ACC112 (cell line): ENCODE measurements around the gene ZNF598.

ENCODE experiments used
- H2AFZ ChIP-seq: fragments of 200-600 bp; sonication (generic); one replicate; pipeline ENCODE4 v1.6.0; 2017; ENCODE audit warnings: antibody characterized with exemption, low read length; ENCODE audit not compliant: unreplicated experiment
- H3K27ac ChIP-seq: fragments of 200-600 bp; sonication (generic); 2 replicates; pipeline ENCODE4 v1.5.1; 2014; ENCODE audit warnings: low read depth, mild to moderate bottlenecking, antibody characterized with exemption, low read length, moderate library complexity
- H3K27me3 ChIP-seq: fragments of 200-600 bp; sonication (generic); 2 replicates; pipeline ENCODE4 v1.6.1; 2014; ENCODE audit warnings: mild to moderate bottlenecking, antibody characterized with exemption, low read length, moderate library complexity, mixed read lengths; ENCODE audit not compliant: insufficient read depth
- H3K36me3 ChIP-seq: fragments of 200-600 bp; sonication (generic); 2 replicates; pipeline ENCODE4 v1.6.1; 2016; ENCODE audit warnings: mild to moderate bottlenecking, antibody characterized with exemption, low read length, moderate library complexity, mixed read lengths; ENCODE audit not compliant: insufficient read depth
- H3K4me1 ChIP-seq: fragments of 200-600 bp; sonication (generic); one replicate; pipeline ENCODE4 v1.6.1; 2016; ENCODE audit warnings: low read length, mixed read lengths; ENCODE audit not compliant: insufficient read depth, unreplicated experiment, control insufficient read depth
- H3K4me3 ChIP-seq: fragments of 200-600 bp; sonication (generic); 2 replicates; pipeline ENCODE4 v1.5.1; 2014; ENCODE audit warnings: mild to moderate bottlenecking, low read depth, low read length
- H3K79me2 ChIP-seq: fragments of 200-600 bp; sonication (generic); one replicate; pipeline ENCODE4 v1.6.0; 2016; ENCODE audit warnings: low read length; ENCODE audit not compliant: control insufficient read depth, unreplicated experiment, insufficient read depth

The ZNF598 gene

GRCh38 chr16:1997494-1998359 lies 11.9 kb downstream of the ZNF598 start:
- Histone ChIP-seq H3K79me2 (no peaks in the 10 kb centered on the region), H3K4me1 (peaks cover 17% of the 10 kb centered on the region), H3K27ac (no peak overlapping the region), H2AFZ (no peak overlapping the region), H3K4me3 (no peak overlapping the region), H3K36me3 (peaks cover 12% of the 10 kb centered on the region; the same call in 1 of the 2 replicates), H3K27me3 (no peaks in the 10 kb centered on the region)

GRCh38 chr16:1993731-1994131 lies 15.9 kb downstream of the ZNF598 start:
- Histone ChIP-seq H3K27ac (no peak overlapping the region), H3K79me2 (no peaks in the 10 kb centered on the region), H3K4me3 (no peak overlapping the region), H3K27me3 (peaks cover 24% of the 10 kb centered on the region), H3K36me3 (no peaks in the 10 kb centered on the region), H3K4me1 (peaks cover 25% of the 10 kb centered on the region), H2AFZ (no peak overlapping the region)

GRCh38 chr16:1992704-1993317 lies 16.8 kb downstream of the ZNF598 start:
- H3K27ac ChIP-seq: no peak overlapping the region
- H3K27me3 ChIP-seq: peaks cover 24% of the 10 kb centered on the region
- no peaks in the 10 kb centered on the region for H3K36me3 ChIP-seq
- H2AFZ ChIP-seq: peak overlapping the region; percentile 91
- H3K4me1 ChIP-seq: peaks cover 21% of the 10 kb centered on the region
- peak overlapping the region; percentile 76 for H3K4me3 ChIP-seq
- H3K79me2 ChIP-seq: no peaks in the 10 kb centered on the region

GRCh38 chr16:1991948-1992703 lies 17.5 kb downstream of the ZNF598 start:
- Histone ChIP-seq H3K27ac (no peak overlapping the region), H2AFZ (peak overlapping the region; percentile 91)

GRCh38 chr16:1991588-1991947 lies 18.1 kb downstream of the ZNF598 start:
- H3K27ac ChIP-seq: no peak overlapping the region
- H2AFZ ChIP-seq: peak overlapping the region; percentile 68
- no peaks in the 10 kb centered on the region for H3K79me2 ChIP-seq
- peaks cover 3% of the 10 kb centered on the region; the same call in 1 of the 2 replicates for H3K36me3 ChIP-seq
- H3K4me1 ChIP-seq: peaks cover 15% of the 10 kb centered on the region
- H3K4me3 ChIP-seq: peak overlapping the region; percentile 65
- peaks cover 24% of the 10 kb centered on the region for H3K27me3 ChIP-seq

More at GRCh38 chr16:1991948-1992703, 17.5 kb downstream of the ZNF598 start:
- Histone ChIP-seq H3K27me3 (peaks cover 24% of the 10 kb centered on the region), H3K36me3 (no peaks in the 10 kb centered on the region), H3K4me3 (peak overlapping the region; percentile 76), H3K79me2 (no peaks in the 10 kb centered on the region), H3K4me1 (peaks cover 15% of the 10 kb centered on the region)

GRCh38 chr16:1991135-1991551 lies 18.5 kb downstream of the ZNF598 start:
- Histone ChIP-seq H3K4me3 (peak overlapping the region; percentile 65; the same call in 1 of the 2 replicates), H3K4me1 (peaks cover 15% of the 10 kb centered on the region), H2AFZ (no peak overlapping the region), H3K79me2 (no peaks in the 10 kb centered on the region), H3K27ac (no peak overlapping the region), H3K27me3 (peaks cover 24% of the 10 kb centered on the region), H3K36me3 (peaks cover 6% of the 10 kb centered on the region; the same call in 1 of the 2 replicates)

- H3K4me3 ChIP-seq: peak overlapping the region; percentile 62
- H3K79me2 ChIP-seq: peaks cover 6% of the 10 kb centered on the region
- peaks cover 24% of the 10 kb centered on the region for H3K27me3 ChIP-seq
- peaks cover 6% of the 10 kb centered on the region; the same call in 1 of the 2 replicates for H3K36me3 ChIP-seq
- H3K27ac ChIP-seq: no peak overlapping the region
- peaks cover 16% of the 10 kb centered on the region for H3K4me1 ChIP-seq
- H2AFZ ChIP-seq: no peak overlapping the region
Measured at GRCh38 chr16:1990351-1991134, 19.1 kb downstream of the ZNF598 start.

GRCh38 chr16:1990101-1990350 lies 19.6 kb downstream of the ZNF598 start:
- Histone ChIP-seq H3K36me3 (peaks cover 6% of the 10 kb centered on the region; the same call in 1 of the 2 replicates), H3K4me1 (peaks cover 21% of the 10 kb centered on the region), H3K27me3 (peaks cover 24% of the 10 kb centered on the region), H3K27ac (no peak overlapping the region), H3K4me3 (peak overlapping the region; percentile 62), H3K79me2 (peaks cover 11% of the 10 kb centered on the region), H2AFZ (no peak overlapping the region)

GRCh38 chr16:1989209-1990100 lies 20.2 kb downstream of the ZNF598 start, which contains the start of gene SYNGR3:
SYNGR3 (plus strand) TSS chr16:1989970; CDS start chr16:1990103, 133 bp downstream.
- H3K27ac ChIP-seq: no peak within 1 kb of the TSS
- H3K79me2 ChIP-seq: peaks cover 15% of the 10 kb centered on the region
- peaks cover 6% of the 10 kb centered on the region; the same call in 1 of the 2 replicates for H3K36me3 ChIP-seq
- H3K4me1 ChIP-seq: peaks cover 25% of the 10 kb centered on the region
- peak within 1 kb of the TSS; percentile 62 for H3K4me3 ChIP-seq
- H2AFZ ChIP-seq: no peak within 1 kb of the TSS
- peaks cover 24% of the 10 kb centered on the region for H3K27me3 ChIP-seq
